Ishikawa (cell line): ENCODE results near the gene TYRO3.

ENCODE experiments used
- CEBPB ChIP-seq: IDR thresholded peaks from 2 replicates; pipeline ENCODE4 v1.6.1; 2012
- CREB1 ChIP-seq: IDR thresholded peaks from 2 replicates; pipeline ENCODE4 v1.6.1; 2012; ENCODE audit warnings: low read depth
- EGR1 ChIP-seq: IDR thresholded peaks from 2 replicates; pipeline ENCODE4 v1.6.1; 2012
- EP300 ChIP-seq: IDR thresholded peaks from 2 replicates; pipeline ENCODE4 v1.6.1; 2012; ENCODE audit warnings: borderline replicate concordance
- FOXM1 ChIP-seq: IDR thresholded peaks from 2 replicates; pipeline ENCODE4 v1.6.1; 2012; ENCODE audit warnings: low read depth, borderline replicate concordance
- MAX ChIP-seq: IDR thresholded peaks from 2 replicates; pipeline ENCODE4 v1.6.1; 2012
- NFIC ChIP-seq: IDR thresholded peaks from 2 replicates; pipeline ENCODE4 v1.6.1; 2012
- RAD21 ChIP-seq: IDR thresholded peaks from 2 replicates; pipeline ENCODE4 v1.6.1; 2012; ENCODE audit warnings: low read depth
- REST ChIP-seq: IDR thresholded peaks from 2 replicates; pipeline ENCODE4 v1.6.1; 2012; ENCODE audit warnings: low read depth, mild to moderate bottlenecking
- TAF1 ChIP-seq: IDR thresholded peaks from 2 replicates; pipeline ENCODE4 v1.6.1; 2012; ENCODE audit warnings: low read depth, mild to moderate bottlenecking
- TCF12 ChIP-seq: IDR thresholded peaks from 2 replicates; pipeline ENCODE4 v1.6.1; 2012; ENCODE audit warnings: low read depth
- TEAD4 ChIP-seq: IDR thresholded peaks from 2 replicates; pipeline ENCODE4 v1.6.1; 2012
- USF1 ChIP-seq: IDR thresholded peaks from 2 replicates; pipeline ENCODE4 v1.6.1; 2012
- YY1 ChIP-seq: IDR thresholded peaks from 2 replicates; pipeline ENCODE4 v1.6.1; 2012; ENCODE audit warnings: low read depth
- ZBTB7A ChIP-seq: IDR thresholded peaks from 2 replicates; pipeline ENCODE4 v1.6.1; 2012; ENCODE audit warnings: low read depth

The TYRO3 gene

GRCh38 chr15:41530363-41530956, 28.6 kb upstream of the TYRO3 start:
- no peak for TF ChIP-seq CREB1

- no peak for TF ChIP-seq CEBPB
- TF ChIP-seq USF1 = no peak
- no peak for TF ChIP-seq MAX
- TF ChIP-seq REST = no peak
- TF ChIP-seq TCF12 = no peak
- no peak for TF ChIP-seq EGR1
- TF ChIP-seq CREB1 = no peak
- TF ChIP-seq NFIC = no peak
- no peak for TF ChIP-seq FOXM1
- TF ChIP-seq YY1 = no peak
These were observed 23.5 kb upstream of the TYRO3 start for GRCh38 chr15:41535544-41535943.

GRCh38 chr15:41536866-41537265, 22.1 kb upstream of the TYRO3 start:
- TF ChIP-seq MAX = no peak
- TF ChIP-seq CEBPB = no peak
- TF ChIP-seq TAF1 = no peak
- TF ChIP-seq YY1 = no peak
- no peak for TF ChIP-seq TEAD4
- TF ChIP-seq NFIC = no peak
- no peak for TF ChIP-seq USF1
- no peak for TF ChIP-seq TCF12
- TF ChIP-seq EP300 = no peak
- no peak for TF ChIP-seq REST
- no peak for TF ChIP-seq CREB1
- no peak for TF ChIP-seq FOXM1
- TF ChIP-seq RAD21 = no peak
- no peak for TF ChIP-seq EGR1
- no peak for TF ChIP-seq ZBTB7A

- no peak for TF ChIP-seq REST
- TF ChIP-seq FOXM1 = no peak
- TF ChIP-seq TCF12 = no peak
- TF ChIP-seq EP300 = no peak
- TF ChIP-seq MAX = no peak
- no peak for TF ChIP-seq CEBPB
- TF ChIP-seq NFIC = no peak
- TF ChIP-seq ZBTB7A = no peak
- TF ChIP-seq RAD21 = no peak
These were observed 15.5 kb upstream of the TYRO3 start for GRCh38 chr15:41543521-41543870.

GRCh38 chr15:41544650-41545015, 14.4 kb upstream of the TYRO3 start:
- no peak for TF ChIP-seq EP300
- TF ChIP-seq TEAD4 = no peak
- no peak for TF ChIP-seq ZBTB7A
- no peak for TF ChIP-seq MAX
- TF ChIP-seq TCF12 = no peak
- TF ChIP-seq CEBPB = no peak
- TF ChIP-seq RAD21 = no peak
- TF ChIP-seq NFIC = no peak
- TF ChIP-seq USF1 = no peak
- TF ChIP-seq REST = no peak
